Thyroid gland (tissue), 4 donors: ENCODE measurements around the gene GCK. TPM values are rescaled to one million over a fixed set of nuclear protein-coding genes. Genes with fewer than 3 reads are reported as not detected.

ENCODE experiments used
- DNase-seq, 2 donors: peaks; one replicate each; pipeline ENCODE4 v3.0.0-alpha.2; 2019
- H3K27ac ChIP-seq, 3 donors: fragments of 200-600 bp; sonication (generic); 1 replicate in 2 of 3; 2 replicates in 1 of 3; pipeline ENCODE4 v1.5.1; 2016 to 2019; ENCODE audit warnings: mild to moderate bottlenecking in 1 of 3, moderate library complexity in 1 of 3
- H3K27me3 ChIP-seq: fragments of 200-600 bp; sonication (generic); one replicate; pipeline ENCODE4 v1.5.1; 2019
- H3K36me3 ChIP-seq, 2 donors: fragments of 200-600 bp; sonication (generic); one replicate each; pipeline ENCODE4 v1.5.1; 2016 to 2019
- H3K4me1 ChIP-seq, 2 donors: fragments of 200-600 bp; sonication (generic); one replicate each; pipeline ENCODE4 v1.5.1; 2017 to 2019
- H3K4me3 ChIP-seq, 3 donors: fragments of 200-600 bp; sonication (generic); replicated peaks in 1 of 3; 1 replicate in 2 of 3; 2 replicates in 1 of 3; pipeline ENCODE4 v1.5.1; 2016; ENCODE audit warnings: mild to moderate bottlenecking in 1 of 3
- H3K9me3 ChIP-seq: fragments of 200-600 bp; sonication (generic); one replicate; pipeline ENCODE4 v1.5.1; 2017
- CTCF ChIP-seq, 6 experiments: fragments of 200-600 bp in 3 of 6; fragments of 450-650 bp in 3 of 6; sonication (generic) in 3 of 6; IDR thresholded peaks; one replicate each; pipeline ENCODE4 v1.5.1; 2016 to 2019; ENCODE audit warnings: antibody characterized with exemption in 6 of 6, mild to moderate bottlenecking in 2 of 6, inconsistent platforms in 1 of 6, moderate library complexity in 1 of 6
- POLR2A ChIP-seq, 2 donors: fragments of 450-650 bp; IDR thresholded peaks; one replicate each; pipeline ENCODE4 v1.6.1; 2017; ENCODE audit warnings: antibody characterized with exemption in 2 of 2, mild to moderate bottlenecking in 2 of 2, moderate library complexity in 1 of 2
- WGBS, 2 donors: methylation state at CpG; one replicate each; pipeline ENCODE4 v1.1.5; 2017; 5-methylcytosine and 5-hydroxymethylcytosine counted together
- intact Hi-C: fragments of 100-400 bp; cut with DNase I; formaldehyde crosslinking; loops from one replicate; pipeline ENCODE4 v1.15.1; 2023
- total RNA-seq, 4 donors: library from RNA; depleted of rRNA; stranded (reverse); fragments of >200 nt; gene quantifications; one replicate each; pipeline ENCODE4 v1.2.3, GENCODE V29; 2016

GCK gene
- total RNA-seq, 4 donors from 2014 or later, result 0.22 to 0.73 TPM; not detected in 2

DNA sequence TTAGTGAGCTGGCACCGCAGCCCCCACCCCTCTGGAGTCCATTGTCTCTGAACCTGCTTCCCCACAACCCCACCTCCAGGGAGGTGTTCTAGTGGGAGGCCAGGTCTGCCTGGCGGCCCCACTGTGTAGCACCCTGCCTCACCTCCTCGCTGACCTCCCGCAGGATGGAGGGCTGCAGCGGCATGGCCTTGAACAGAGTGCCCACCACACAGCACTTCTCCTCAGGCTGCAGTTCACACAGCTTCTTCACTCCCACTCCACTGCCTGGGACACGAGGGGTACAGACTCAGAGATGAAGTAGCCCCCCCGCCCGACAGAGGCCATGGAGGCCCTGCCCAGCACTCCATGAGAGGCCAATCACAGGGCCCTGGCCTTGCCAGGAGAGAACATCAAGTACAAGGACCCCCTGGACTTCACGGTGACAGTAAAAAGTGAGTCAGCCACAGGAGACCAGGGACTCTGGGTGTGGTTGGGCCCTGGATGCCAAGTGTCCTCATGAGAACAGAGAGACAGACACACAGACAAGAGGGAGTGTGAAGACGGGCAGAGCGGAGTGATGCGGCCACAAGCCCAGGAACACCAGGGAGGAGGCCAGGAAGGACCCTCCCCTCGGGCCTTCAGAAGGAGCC is 71.3 kb downstream of the GCK start:
- no peaks in the 10 kb centered on the region for H3K27me3 ChIP-seq
- 89 to 94% methylated on average over 11 to 12 of the region's 13 CpGs for WGBS, 2 donors
- no peaks in the 10 kb centered on the region for H3K9me3 ChIP-seq
- no peak for DNase-seq
- H3K4me1 ChIP-seq, result peaks cover 6 to 9% of the 10 kb centered on the region in 2 donors
- no peak overlapping the region for H3K4me3 ChIP-seq
- TF ChIP-seq CTCF (IDR thresholded peaks at IDR 0.05), result no peak
- no peak for TF ChIP-seq POLR2A (IDR thresholded peaks at IDR 0.05)
- intact Hi-C loops, result loop anchor here (5.0 kb wide), 1 partner anchor 41 kb away; no protein-coding TSS in a partner anchor
- no peak overlapping the region for H3K27ac ChIP-seq
- peaks cover 9 to 21% of the 10 kb centered on the region in 2 donors for H3K36me3 ChIP-seq

- Histone ChIP-seq H3K27ac (no peak overlapping the region), H3K4me1 (no peaks in the 10 kb centered on the region), H3K4me3 (no peak overlapping the region), H3K27me3 (no peaks in the 10 kb centered on the region), H3K36me3 (peaks cover 9 to 21% of the 10 kb centered on the region in 2 donors), H3K9me3 (no peaks in the 10 kb centered on the region)
- intact Hi-C loops, result loop anchor here (5.0 kb wide), 1 partner anchor 40 kb away; no protein-coding TSS in a partner anchor
- TF ChIP-seq CTCF (IDR thresholded peaks at IDR 0.05), result no peak
- no peak for TF ChIP-seq POLR2A (IDR thresholded peaks at IDR 0.05)
- 86 to 94% methylated on average over 12 to 15 of the region's 25 CpGs for whole genome bisulfite sequencing, 2 donors
- no peak for DNase-seq
Measured at GRCh38 chr7:44116789-44117666, 72.2 kb downstream of the GCK start.

- H3K36me3 ChIP-seq, result peaks cover 9 to 18% of the 10 kb centered on the region in 2 donors
- no peak overlapping the region for H3K27ac ChIP-seq
- no peaks in the 10 kb centered on the region for H3K4me1 ChIP-seq
- H3K27me3 ChIP-seq, result no peaks in the 10 kb centered on the region
- TF ChIP-seq POLR2A (IDR thresholded peaks at IDR 0.05), result no peak
- intact Hi-C loops, result loop anchor here (5.0 kb wide), 1 partner anchor 39 kb away; no protein-coding TSS in a partner anchor
- H3K9me3 ChIP-seq, result no peaks in the 10 kb centered on the region
- DNase-seq, result no peak
- WGBS, 2 donors, result 85 to 95% methylated on average over 11 to 13 of the region's 17 CpGs
- H3K4me3 ChIP-seq, result no peak overlapping the region
Measured at GRCh38 chr7:44116087-44116788, 73.0 kb downstream of the GCK start.

DNA sequence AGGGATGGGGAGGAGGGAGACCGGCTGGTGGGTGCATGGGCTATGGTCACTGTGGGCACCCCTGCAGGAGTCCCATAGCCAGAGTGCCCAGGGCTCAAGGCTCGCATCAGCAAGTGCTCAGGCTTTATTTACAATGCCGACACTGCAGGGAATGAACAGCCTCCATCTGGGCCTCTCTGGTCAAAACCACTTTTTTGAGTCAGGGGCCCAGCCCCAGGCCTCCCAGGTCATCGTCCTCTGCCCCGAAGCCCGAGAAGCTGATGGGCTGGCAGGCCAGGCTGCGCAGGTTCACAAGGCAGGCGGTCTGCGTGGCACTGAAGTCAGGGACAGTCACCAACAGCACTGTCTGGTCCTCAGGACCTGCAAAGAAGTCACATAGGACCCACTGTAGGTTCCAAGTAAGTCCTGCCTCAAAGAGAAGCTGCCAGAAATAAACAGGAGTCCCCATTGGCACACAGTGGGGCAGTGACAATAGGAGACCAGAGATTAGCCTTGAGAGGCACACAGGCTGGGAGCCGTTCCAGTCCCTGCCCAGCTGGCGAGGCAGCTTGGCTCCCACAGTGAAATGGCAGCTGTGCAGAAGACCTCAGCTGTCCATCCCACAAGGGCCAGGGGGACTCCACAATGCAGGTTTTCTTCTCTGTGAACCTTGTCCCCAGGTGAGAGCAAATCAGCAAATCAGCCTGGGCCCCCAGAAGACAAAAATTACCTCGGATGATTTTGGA is 74.5 kb downstream of the GCK start:
- Histone ChIP-seq H3K27ac (no peak overlapping the region), H3K4me3 (no peak overlapping the region), H3K9me3 (no peaks in the 10 kb centered on the region), H3K4me1 (no peaks in the 10 kb centered on the region), H3K27me3 (no peaks in the 10 kb centered on the region), H3K36me3 (peaks cover 2 to 12% of the 10 kb centered on the region in 2 donors)
- no peak for DNase-seq
- TF ChIP-seq CTCF (IDR thresholded peaks at IDR 0.05) (no peak), POLR2A (IDR thresholded peaks at IDR 0.05) (no peak)
- intact Hi-C loops, result loop anchor here (5.0 kb wide), 1 partner anchor 37 kb away; no protein-coding TSS in a partner anchor
- WGBS, 2 donors, result 91 to 93% methylated on average over 10 to 12 of the region's 12 CpGs
